T-helper 2 cell treated with Interferon-gamma antibody and Interleukin-4, amounts not matched to agents 100 ng/mL and 5 ng/mL, for 36 hours (primary cell): Measurements from ENCODE around the gene FAM107B. TPM values are rescaled to one million over a fixed set of nuclear protein-coding genes. Genes with fewer than 3 reads are reported as not detected.
"Not testable (repeated sequence)": the region's sequence is repeated elsewhere in the genome, so short reads cannot be mapped to it uniquely, and the experiment has no call there.

ENCODE experiments used
- intact Hi-C: fragments of 100-400 bp; cut with micrococcal nuclease; formaldehyde crosslinking; loops from one replicate; pipeline ENCODE4 v1.15.1; 2023
- total RNA-seq: library from RNA; stranded (reverse); gene quantifications from 2 replicates; pipeline ENCODE4 v1.2.3, GENCODE V29; 2022

FAM107B gene
- total RNA-seq, 1 donor from 2014 or later: 161 TPM

DNA sequence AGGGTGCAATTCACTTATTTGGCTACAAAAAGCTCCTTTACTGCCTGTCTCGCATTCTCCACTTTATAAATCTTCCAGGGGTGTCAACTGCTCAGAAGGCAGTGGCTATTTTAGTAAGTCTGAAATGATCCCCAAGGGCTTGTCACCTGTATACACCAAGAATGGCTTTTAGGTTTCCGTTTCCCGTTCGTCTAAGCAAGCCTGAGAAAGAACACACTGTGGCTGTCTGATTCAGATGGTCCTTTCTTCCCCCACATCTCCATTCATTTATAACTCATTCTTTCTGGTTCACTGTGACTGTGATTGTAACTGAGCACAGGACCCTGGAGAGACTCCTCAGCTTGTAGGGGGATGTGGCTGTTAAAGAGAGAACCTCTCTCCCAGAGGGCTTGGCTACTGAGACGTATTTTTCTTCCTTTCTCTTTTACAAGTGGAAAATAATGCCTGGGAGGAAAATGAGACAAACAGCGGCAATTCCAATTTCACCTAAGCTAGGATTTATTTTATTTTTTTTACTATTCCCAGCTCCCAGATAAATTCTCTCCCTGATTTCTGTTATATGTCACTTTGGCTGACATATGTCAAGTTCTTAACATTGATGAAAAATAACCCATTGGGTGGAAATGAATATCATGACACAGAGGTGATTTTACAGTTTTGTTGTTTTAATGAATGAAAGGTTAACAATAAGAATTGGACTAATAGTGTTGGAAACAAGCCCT is 129.3 kb downstream of the FAM107B start:
- intact Hi-C loops: loop anchor here (5.0 kb wide), 3 partner anchors 58 to 232 kb away; partner anchors contain the start of gene SUV39H2

DNA sequence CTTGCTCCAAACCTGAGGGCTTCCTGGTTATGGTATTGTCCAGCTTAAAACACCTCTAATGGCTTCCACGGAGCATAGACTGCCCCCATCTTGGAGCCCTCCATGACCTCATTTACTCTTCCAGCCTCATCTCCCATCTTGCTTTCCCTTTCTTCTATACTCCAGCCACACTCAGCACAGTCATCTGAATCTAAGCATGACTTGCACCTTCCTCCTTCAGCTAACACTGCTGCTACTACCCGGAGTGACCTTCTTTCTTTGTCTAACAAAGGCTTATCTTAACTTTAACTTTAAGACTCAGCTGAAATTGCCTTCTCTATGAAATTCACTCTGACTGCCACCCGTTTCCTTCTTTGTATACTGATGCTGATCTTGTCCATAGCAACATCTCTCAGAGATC is 135.1 kb downstream of the FAM107B start:
- intact Hi-C loops: no loop called here

DNA sequence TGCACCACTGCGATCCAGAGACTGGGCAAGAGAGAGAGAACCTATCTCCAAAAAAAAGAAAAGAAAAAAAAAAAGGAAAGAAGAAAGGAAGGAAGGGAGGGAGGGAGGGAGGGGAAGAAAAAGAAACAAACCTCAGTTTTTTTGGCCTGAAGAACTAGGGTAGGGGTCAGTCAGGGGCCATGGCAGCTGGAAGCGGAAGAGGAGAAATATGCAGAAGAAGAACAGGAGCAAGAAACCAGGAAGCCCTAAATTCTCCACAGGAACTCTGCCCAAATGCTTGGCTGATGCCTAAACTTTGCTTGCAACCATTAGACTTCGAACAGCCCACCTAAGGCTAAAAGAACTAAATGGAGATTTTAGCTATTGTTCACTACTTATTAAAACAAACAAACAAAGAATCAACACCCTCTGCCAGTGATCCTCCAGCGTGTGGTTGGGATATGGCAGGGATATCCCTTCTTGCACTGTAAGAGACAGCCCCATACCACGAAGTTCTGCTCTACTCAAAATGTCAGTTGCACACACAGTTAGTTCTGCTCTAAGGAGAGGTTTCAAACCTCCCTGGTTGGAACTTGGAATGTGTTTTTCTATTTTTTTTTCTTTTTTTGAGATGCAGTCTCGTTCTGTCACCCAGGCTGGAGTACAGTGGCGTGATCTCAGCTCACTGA is 139.5 kb downstream of the FAM107B start:
- intact Hi-C loops: no loop called here

DNA sequence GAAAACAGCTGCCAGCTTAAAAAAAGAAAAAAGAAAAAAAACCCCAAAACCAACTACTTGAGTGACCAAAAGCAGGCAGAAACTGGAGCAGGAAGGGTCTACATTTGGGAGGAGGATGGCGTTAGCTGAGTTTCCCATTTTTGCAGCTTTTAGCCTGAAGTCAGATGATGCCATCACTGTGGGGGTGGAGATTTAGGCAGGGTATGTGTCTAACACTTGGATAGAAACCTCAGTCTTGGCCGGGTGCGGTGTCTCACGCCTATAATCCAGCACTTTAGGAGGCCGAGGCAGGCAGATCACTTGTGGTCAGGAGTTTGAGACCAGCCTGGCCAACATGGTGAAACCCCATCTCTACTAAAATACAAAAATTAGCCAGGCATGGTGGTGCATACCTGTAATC is 140.1 kb downstream of the FAM107B start:
- intact Hi-C loops: not testable (repeated sequence)

DNA sequence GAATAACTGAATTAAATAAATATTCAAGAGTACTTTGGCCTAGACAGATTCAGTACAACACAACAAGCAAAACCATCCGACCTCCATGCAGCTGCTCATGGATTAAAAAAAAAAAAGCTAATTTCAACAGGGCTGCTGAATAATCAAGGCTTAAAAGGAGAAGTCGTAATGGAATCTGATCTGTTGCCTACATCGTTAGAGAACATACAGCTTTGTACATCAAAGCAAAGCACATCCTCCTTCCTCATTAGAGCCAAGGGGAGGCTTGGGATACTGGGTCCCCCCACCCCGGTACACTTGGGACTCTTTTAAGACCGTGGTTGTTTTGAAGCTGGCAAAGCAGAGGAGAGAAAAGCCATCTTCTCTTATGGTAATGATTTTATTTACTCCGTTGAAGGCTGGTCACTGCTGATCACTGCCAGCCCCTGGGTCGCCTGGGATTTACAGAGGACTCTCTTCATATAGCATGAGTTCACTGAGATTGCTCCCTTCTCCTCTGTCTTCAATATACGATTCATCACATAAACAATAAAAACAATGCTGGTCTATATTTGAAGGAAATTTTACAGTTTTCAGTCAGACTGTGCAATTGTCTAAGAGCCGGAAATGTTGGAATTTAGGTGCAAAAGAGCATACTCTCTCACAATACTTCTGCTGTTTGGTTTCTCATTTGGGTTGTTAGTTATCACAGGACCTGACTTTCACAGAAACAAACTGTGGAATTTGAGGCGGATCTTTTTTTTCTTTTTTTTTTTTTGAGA is 148.8 kb downstream of the FAM107B start:
- intact Hi-C loops: no loop called here

DNA sequence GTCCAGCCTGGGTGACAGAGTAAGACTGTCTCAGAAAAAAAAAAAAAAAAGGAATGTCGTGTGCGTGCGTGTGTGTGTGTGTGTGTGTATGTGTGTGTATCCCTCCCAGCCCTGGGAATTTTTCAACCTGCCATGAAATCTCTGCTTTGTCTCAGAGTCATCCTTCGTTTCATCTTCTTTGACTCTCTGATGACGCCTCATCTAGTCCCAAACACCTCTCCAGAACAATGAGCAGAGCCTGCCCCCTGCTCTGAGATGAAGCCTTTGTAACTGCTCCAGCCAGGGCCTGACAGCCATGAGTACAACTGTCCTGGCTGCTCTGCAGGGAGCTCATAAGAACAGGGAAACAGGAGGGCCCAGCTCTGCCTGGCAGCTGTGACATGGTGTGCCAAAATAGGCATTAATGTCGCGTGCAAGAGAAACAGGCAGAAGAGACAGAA is 149.5 kb downstream of the FAM107B start:
- intact Hi-C loops: no loop called here

DNA sequence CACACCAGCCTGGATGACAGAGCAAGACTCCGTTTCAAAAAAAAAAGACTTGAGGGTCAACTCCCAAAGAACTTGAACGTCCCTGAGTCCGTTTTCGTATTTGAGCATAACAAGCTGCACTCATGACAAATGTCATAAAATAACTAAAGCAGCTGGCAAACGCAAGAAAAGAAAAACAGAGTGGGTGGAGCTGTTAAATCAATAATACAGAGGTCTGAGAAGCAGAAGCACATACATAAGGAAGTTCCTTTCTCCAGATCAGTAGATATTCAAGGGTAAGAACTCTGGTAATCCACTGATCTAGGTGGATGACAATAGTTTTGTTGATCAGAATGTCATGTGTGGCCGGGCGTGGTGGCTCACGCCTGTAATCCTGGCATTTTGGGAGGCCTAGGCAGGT is 150.1 kb downstream of the FAM107B start:
- intact Hi-C loops: no loop called here

DNA sequence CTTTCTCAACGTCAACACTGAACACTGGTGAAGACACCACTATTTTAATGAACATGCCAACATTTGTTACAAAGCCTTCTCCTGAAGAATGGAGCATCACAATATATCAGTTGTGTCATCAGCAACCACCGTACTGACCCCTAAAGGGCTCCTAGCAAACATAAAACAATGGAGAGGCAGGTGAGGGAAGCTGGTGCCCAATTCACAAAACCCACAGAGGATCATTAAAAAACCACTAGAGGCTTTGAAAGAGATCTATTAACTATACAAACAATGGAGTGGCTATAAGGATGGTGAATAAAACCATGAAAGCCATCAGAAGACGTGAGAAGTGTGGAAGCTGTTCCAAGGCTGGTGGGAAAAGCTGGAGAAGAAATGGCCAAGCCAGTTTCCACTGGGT is 150.8 kb downstream of the FAM107B start:
- intact Hi-C loops: no loop called here

DNA sequence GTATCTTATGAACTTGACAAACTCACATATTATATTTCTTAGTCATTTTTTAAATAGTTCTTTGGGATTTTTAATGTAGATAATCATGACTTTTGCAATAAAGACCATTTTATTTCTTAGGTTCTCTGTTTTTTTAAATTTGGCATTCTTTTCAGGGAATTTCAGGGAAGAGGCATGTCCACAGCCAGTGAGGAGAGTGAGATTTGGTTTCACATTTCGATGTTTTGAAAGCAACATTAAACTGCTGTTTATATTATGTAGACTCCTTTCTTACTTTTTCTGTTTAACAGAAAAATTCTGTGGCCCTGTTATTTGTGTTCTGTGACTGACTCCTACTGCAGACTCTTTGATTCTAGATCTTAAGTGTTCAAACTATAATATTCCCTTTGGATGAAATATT is 153.7 kb downstream of the FAM107B start:
- intact Hi-C loops: no loop called here

DNA sequence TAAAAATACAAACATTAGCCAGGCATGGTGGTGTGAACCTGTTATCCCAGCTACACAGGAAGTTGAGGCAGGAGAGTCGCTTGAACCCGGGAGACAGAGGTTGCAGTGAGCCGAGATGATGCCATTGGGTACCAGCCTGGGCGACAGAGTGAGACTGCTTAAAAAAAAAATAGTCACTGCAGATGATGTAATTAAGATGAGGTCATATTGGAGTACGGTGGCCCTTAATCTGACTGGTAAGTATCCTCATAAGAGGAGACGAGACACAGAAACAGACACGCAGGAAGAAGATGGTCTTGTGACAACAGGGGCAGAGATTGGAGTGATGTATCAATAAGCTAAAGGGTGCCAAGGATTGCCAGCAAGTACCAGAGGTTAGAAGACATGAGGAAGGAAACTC is 156.0 kb downstream of the FAM107B start:
- intact Hi-C loops: no loop called here

DNA sequence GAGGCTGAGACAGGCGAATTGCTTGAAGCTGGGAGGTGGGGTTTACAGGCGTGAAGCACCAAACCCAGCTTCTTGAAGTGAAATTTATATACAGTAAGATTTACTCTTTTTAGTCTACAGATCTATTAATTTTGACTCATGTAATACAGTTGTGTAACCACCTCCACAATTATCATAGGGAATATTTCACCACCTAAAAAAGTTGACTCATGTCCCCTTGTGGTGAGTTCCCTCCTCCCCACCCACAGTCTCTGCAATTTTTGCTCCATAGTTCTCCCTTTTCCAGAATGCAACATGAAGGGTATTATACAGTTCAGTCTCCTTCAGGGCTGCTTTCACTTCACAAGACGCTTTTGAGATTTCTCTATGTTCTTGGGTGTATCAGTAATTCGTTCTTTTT is 156.8 kb downstream of the FAM107B start:
- intact Hi-C loops: no loop called here

DNA sequence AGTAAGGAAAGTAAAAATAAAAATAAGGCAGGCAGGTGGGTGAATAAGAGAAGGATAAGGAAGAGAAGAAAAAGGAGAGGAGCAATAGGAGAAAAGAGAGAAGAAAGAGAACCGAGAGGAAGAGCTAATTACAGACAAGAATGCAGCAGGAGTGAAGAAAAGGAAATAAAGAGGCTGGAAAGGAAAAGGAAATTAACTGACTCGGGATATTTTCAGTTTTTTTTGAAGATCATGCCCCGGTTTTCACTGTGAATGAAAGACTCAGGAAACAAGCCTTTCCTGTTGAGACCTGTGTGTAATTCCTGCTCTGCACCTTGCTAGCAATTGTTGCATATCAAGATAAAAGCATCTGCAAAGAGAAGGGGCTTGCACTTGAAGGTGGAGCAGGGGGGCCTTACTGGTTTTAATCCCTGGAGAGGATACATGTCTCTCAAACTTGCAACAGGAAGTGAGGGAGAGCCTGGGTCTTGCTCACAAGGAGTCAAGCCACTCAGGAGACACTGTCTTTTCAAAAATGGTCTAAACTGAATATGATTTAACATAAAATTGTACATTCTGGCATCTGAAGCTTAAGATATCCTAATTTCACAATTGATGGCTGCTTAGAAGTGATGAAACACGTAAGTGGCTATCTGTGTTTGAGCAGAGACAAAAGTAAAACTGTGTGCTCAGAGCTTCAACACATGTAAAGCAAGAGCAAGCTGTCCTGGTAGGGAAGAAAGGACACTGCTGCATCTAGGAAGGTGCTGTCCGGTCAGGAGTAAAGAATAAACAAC is 157.6 kb downstream of the FAM107B start:
- intact Hi-C loops: no loop called here

DNA sequence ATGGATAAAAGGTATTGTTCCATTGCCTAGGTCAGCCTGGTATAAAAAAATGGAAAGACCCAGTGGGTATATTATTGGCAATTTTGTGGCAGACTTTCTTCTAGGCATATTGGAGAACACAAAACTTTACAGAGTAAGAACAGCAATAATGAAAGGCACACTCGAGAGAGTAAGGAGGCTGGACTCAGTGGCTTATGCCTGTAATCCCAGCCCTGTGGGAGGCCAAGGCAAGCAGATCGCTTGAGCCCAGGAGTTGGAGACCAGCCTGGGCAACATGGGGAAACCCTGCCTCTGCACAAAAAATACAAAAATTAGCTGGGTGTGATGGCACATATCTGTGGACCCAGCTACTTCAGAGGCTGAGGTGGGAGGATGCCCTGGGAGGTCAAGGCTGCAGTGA is 158.2 kb downstream of the FAM107B start:
- intact Hi-C loops: no loop called here

DNA sequence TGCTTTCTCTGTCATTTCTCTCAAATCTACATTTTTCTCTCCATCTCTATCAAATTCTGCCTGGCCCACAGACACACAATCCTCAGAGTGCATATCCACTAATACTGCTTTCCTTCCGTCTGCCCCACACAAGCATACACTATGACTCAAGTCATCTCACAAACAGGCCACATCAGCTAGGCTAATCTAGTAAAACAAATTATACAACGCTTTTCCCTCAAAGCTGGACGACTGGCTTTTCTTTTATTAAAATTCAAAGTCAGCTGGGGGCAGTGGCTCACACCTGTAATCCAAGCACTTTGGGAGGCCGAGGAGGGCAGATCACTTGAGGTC is 161.1 kb downstream of the FAM107B start:
- intact Hi-C loops: no loop called here

DNA sequence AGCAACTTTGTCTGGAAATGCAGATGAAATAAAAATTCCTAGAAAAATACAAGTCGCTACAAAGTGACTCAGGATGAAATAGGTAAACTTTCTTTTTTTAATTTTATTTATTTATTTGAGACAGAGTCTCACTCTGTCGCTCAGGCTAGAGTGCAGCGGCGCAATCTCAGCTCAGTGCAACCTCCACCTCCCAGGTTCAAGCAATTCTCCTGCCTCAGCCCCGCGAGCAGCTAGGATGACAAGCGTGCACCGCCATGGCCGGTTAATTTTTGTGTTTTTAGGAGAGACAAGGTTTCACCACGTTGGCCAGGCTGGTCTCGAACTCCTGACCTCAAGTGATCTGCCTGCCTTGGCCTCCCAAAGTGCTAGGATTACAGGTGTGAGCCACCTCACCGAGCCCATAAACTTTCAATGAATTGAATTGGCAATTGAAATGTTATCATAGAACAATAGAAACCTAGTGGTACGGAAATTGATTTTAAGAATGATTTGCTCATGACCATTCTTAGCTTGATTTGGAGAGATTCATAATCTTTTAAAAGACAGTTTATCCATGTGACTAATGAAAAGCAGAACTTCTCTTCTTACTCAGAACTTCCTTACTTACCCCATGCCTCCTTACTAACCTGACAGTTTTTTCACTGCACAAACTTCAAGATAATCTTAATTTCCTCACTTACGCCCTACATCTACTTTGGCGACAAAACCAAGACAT is 161.7 kb downstream of the FAM107B start:
- intact Hi-C loops: no loop called here

DNA sequence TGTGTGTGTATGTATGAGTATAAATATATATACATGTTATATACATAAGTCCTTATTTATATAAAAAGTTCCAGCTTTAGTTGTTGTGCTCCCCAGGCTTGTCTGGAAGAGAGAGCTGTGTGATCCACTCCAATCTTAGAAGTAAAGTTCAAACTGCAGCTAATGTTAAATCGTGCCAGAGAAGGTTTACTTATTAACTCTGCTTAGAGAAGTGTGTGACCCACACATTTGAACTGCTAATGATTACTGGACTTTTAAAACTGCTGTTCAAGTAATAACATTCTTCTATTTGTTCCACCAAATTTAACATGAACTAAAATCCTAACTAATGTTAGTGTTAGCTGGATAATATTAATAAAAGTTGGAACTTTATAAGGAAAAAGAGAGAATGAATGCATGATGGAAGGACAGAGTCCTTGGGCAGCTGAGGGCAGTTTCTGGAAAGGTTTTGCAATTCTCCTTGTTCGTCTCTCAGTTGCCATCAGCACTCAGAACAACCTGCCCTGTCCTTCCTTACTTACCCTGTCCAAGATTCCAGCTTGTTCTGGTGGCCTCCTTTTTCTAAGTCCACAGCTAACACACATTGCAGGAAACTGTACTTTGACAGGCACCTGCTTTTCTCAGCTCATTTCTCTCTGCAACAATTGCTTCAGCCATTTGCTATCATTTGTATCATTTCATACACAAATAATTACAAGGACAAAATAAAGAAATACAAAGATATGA is 162.6 kb downstream of the FAM107B start:
- intact Hi-C loops: no loop called here

DNA sequence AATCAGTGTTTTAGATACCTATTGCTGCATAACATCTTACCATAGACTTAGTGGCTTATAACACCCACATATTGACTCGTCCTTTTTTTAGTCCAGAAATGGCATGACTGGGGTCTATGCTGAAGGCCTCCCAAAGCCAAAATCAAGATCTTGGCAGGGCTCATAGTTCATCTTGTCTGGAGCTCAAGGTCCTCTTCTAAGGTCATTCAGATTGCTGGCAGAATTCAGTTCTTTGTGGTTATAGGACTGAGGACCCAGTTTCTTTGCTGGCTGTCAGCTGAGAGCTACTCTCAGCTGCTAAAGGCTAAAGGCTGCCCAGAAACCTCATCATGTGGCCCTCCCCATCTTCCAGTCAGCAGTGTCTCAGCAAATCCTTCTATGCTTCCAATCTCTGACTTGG is 165.5 kb downstream of the FAM107B start:
- intact Hi-C loops: no loop called here

DNA sequence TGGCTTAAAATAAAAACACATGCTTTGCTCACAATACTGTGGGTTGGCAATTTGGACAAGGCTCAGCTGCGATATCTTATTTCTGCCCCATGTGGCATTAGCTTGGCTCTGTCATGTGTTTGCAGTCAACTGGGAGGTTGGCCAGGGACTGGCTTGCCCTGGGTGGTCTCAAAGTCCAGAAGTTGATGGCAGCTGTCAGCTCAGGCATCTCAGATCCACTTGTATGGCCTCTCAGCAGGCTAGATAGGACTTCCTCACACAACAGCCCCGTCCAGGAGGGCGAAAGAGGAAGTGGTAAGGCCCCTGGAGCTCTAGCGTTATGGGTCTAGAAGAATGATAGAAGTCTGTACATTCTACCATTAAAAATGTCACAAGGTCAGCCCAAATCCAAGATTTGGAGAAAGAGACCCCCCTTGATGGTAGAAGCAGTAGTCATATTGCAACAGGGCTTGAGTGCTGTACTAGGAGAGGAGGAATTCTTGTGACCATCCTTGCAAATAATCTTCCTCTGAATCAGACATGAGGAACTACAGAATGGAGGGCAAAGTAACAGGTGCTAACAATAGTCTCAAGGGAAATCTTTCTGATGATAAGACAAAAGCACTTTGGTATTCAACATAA is 166.2 kb downstream of the FAM107B start:
- intact Hi-C loops: no loop called here

DNA sequence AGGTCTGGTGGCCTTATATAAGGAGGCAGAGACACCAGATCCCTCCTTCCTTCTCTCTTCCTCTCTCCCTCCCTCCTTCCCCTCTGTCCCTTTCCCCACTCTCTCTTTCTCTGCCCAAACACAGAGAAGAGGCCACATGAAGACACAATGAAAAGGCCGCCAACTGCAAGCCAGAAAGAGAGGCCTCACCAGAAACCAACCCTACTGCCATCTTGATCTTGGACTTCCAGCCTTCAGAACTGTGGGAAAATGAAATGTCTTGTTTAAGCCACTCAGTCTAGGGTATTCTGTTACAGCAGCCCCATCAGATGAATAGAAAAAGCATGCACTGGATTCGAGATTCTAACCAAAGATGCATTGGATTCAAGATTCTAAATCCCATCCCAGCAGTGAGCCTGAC is 168.1 kb downstream of the FAM107B start:
- intact Hi-C loops: no loop called here
